Neural progenitor cell (in vitro differentiated cells): Measurements from ENCODE around the gene C3orf52.

ENCODE experiments used
- CTCF ChIP-seq: fragments of 200-600 bp; sonication (generic); IDR thresholded peaks from 2 replicates; pipeline ENCODE4 v1.5.1; 2017; ENCODE audit warnings: antibody characterized with exemption, mild to moderate bottlenecking
- EZH2 ChIP-seq: fragments of 200-600 bp; sonication (generic); IDR thresholded peaks from 2 replicates; pipeline ENCODE4 v1.6.1; 2017; ENCODE audit warnings: antibody characterized with exemption, mild to moderate bottlenecking, moderate library complexity

GRCh38 chr3:112042842-112043280, 43.3 kb upstream of the C3orf52 start:
- TF ChIP-seq CTCF (no peak), EZH2 (no peak)
